ENCODE data around the gene DDX11. TPM values are rescaled to one million over a fixed set of nuclear protein-coding genes. Genes with fewer than 3 reads are reported as not detected.
"Not testable (repeated sequence)": the region's sequence is repeated elsewhere in the genome, so short reads cannot be mapped to it uniquely, and the experiment has no call there.

The DDX11 gene
- total RNA-seq, 1 experiment from 2014 or later = 36.8 TPM

DNA sequence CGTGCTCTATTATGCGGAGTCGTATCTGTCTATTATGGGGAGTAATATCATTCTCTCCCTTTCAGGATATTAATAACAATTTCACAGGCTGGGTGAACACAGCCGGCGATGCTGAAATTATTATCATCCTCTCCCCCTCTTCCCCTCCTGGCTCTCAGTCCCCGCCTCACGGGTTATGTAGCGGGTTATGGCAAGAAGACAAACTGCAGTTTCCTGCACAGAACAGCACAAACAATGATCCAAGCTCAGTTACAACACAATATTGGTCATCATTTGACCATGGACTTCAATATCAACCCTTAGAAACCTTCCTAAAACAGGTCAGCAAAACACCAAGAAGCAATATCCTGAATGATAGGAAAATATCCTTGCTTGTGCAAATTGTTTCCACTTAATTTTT, 50.5 kb downstream of the DDX11 start:
- DNase-seq (ENCODE audit: low read depth) = not testable (repeated sequence)

DNA sequence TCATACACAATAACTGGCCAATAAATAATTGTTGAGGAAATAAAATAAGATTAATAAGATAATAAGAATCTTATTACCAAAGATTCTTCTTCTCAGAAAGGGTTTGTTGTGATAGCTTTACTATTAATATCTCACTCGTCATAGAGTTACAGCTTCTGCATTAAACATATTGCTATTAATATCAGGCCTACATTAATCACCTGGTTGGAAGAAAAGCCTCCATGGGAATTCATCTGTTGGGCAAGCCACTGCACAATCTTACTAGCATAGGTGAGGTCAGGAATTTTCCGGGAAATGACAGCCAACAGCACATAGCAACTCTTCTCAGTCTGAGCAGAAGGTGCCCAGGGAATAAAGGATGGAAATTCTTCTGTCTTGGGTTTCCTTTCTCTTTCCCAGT, 51.5 kb downstream of the DDX11 start:
- DNase-seq (ENCODE audit: low read depth) = not testable (repeated sequence)

DNA sequence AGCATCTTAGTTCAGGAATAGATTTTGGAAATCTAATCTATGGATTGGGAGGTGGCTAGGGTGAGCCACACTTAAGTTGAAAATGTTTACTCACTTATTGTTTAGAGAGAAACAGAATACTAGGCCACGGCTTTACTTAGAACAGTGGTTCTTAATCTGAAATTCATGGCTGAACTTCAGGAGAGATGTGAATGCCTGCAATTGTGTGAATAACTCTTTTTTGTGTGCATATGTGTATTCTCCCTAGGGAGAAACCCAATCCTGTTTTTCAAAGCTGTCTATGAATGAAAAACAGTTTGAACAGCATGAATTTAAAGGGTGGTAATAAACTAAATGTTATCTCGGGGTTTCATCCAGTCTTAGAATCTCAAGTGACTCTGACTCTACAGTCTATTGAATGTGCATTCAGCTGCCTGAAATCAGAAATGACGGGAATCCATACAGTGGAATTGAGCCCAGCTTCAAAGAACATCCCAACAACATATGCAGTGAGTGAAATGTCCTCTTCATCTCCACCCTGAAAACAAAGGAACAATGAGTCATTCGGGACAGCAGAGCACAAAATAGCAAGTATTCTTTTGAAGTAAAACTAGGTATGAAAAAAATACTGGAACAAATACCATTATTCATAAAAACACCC, 53.7 kb downstream of the DDX11 start:
- DNase-seq (ENCODE audit: low read depth) = not testable (repeated sequence)

DNA sequence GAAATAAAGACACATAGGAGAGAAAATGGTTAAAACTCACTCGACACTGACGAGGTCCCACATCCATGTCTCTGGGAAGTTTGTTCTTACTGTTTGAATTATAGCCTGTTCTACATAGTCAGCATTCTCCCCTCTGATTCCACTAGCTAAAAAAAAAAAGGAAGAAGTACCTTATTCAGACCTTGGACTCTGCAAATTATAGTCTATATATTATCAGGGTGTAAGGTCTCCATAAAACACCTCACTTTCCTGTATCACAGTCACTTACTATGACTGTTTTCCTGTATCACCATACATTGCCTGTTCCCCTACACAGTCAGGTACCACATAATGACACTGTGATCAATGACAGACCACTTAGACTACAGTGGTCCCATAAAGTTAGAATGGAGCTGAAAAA, 62.9 kb downstream of the DDX11 start:
- DNase-seq (ENCODE audit: low read depth) = not testable (repeated sequence)

DNA sequence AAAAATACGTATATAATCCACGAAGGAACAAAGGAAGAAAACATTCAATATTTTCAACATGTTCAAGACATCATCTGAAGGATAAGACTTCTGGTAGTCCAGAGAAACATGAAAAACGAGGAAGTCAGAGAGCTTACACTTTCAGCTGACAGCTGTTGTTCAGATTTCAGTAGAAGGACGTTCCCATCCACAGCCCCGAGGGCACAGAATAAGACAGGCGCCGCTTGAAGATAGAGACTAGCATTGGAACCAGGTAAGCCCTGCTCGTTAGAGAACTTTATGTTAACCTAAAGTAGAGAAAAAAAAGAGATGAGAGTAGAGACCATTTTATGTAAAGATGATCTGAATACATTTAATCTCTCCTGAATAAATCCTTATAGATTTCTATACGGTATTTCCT, 71.1 kb downstream of the DDX11 start:
- not testable (repeated sequence) for DNase-seq (ENCODE audit: low read depth)

DNA sequence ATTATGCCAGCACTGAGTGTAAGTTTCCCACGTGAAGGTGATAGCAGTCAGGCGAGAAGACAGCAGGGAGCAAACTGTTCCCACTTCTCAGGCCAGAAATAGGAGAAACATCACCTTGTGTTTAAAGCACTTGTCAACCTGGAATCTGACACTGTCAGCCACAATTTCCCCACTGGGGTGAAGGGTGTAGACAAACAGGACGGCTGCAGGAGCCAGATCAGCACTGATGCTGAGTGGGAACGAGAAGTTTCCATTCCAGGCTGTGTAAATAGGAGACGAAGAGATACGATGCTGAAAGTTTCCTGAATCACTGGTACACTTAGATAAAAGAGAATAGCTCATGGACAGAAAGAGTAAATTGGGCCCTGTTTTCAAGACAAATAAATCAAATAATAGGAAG, 71.6 kb downstream of the DDX11 start:
- not testable (repeated sequence) for DNase-seq (ENCODE audit: low read depth)

DNA sequence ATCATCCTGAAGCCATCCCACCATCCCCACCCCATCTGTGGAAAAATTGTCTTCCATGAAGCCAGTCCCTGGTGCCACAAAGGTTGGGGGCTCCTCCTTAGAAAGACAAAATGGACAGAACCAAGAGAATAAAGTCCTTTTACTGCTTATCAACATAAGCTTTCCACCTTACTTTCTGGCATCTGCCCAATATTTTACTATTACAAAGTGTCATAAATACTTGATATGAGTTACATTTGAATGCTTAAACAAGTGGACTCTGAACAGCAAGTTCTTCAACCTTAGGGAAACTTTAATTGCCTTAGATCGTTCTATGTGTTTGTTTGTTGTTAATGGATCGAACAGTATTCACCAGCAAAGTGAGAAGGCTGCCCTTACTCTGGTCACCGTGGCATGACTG, 73.8 kb downstream of the DDX11 start:
- not testable (repeated sequence) for DNase-seq (ENCODE audit: low read depth)

DNA sequence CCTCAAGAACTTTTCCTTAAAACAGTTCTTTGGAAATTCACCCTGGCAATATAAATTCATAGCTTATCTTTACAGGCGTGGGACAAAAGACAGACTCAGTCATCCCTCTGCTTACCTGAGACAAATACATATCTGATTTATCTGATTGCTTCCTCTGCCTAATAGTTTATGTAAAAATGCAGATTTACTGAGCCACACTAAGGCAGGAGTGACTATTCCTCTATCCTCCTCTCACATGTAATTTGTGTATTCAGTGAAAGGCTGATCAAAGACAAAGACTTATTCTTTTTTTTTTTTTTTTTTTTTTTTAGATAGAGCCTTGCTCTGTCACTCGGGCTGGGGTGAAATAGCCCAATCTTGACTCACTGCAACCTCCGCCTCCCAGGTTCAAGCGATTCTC, 77.1 kb downstream of the DDX11 start:
- DNase-seq (ENCODE audit: low read depth) = not testable (repeated sequence)

Other genes with a start within 250 kb of the DDX11 start
- gene TSPAN11, start 147.1 kb upstream of the DDX11 start, total RNA-seq (2014; rRNA removed; shearing (Covaris generic)) = 0.15 TPM in 1 of 2 replicates, not detected in the other

Data from Daoy (cell line).